Measurements from ENCODE around the gene NLRX1.

GRCh38 chr11:119189393-119189792 lies 20.9 kb downstream of the NLRX1 start:
- TF ChIP-seq EZH2 (optimal IDR thresholded peaks at IDR 0.05; ENCODE audit: low read depth, low read length) (no peak), CTCF (IDR thresholded peaks at IDR 0.05; ENCODE audit: low read length) (no peak)

Data from MM.1S (cell line).